ENCODE results near the gene NR2F1-AS1. TPM values are rescaled to one million over a fixed set of nuclear protein-coding genes. Genes with fewer than 3 reads are reported as not detected.

Gene NR2F1-AS1
- total RNA-seq, 1 donor from 2014 or later = 6.9 TPM

GRCh38 chr5:93403141-93403928, 177.7 kb downstream of the NR2F1-AS1 start:
- H3K79me2 ChIP-seq (ENCODE audit: insufficient read depth, low read length) = no peaks in the 10 kb centered on the region
- H3K27me3 ChIP-seq (ENCODE audit: insufficient read depth, low read length) = no peaks in the 10 kb centered on the region
- no peak for FAIRE-seq
- H3K4me3 ChIP-seq (ENCODE audit: insufficient read depth, low read depth, low read length) = no peak overlapping the region
- TF ChIP-seq CTCF (IDR thresholded peaks at IDR 0.05; ENCODE audit: insufficient read depth, low read depth, low read length) = no peak
- TF ChIP-seq EZH2 (IDR thresholded peaks at IDR 0.05; ENCODE audit: insufficient read depth, low read length) = no peak
- no peaks in the 10 kb centered on the region for H3K36me3 ChIP-seq (ENCODE audit: insufficient read depth, low read length)
- Mint-ChIP-seq H3K27me3 (ENCODE audit: low read depth, unreplicated experiment) (peaks cover 3% of the 10 kb centered on the region), H3K27ac (ENCODE audit: unreplicated experiment) (no peak overlapping the region), H3K36me3 (ENCODE audit: low read depth, unreplicated experiment) (no peaks in the 10 kb centered on the region), H3K9me3 (ENCODE audit: unreplicated experiment) (no peaks in the 10 kb centered on the region), H3K4me1 (ENCODE audit: low read depth, unreplicated experiment) (peaks cover 3% of the 10 kb centered on the region), H3K4me3 (ENCODE audit: unreplicated experiment) (no peak overlapping the region)
- H3K9me3 ChIP-seq (ENCODE audit: insufficient read depth, low read depth, low read length) = no peaks in the 10 kb centered on the region
- H3K27ac ChIP-seq (ENCODE audit: low read depth, low read length) = no peak overlapping the region
- no peak for DNase-seq (ENCODE audit: low read depth)
- no peaks in the 10 kb centered on the region for H3K4me1 ChIP-seq (ENCODE audit: insufficient read depth, low read length)
- H4K20me1 ChIP-seq (ENCODE audit: insufficient read depth, low read length) = no peaks in the 10 kb centered on the region
- H3K4me2 ChIP-seq (ENCODE audit: low read length) = no peak overlapping the region
- H3K9ac ChIP-seq (ENCODE audit: low read length) = no peak overlapping the region
- H2AFZ ChIP-seq (ENCODE audit: low read depth, low read length) = no peak overlapping the region

- Histone ChIP-seq H3K79me2 (ENCODE audit: insufficient read depth, low read length) (no peaks in the 10 kb centered on the region), H3K4me3 (ENCODE audit: insufficient read depth, low read depth, low read length) (no peak overlapping the region), H4K20me1 (ENCODE audit: insufficient read depth, low read length) (no peaks in the 10 kb centered on the region), H3K9me3 (ENCODE audit: insufficient read depth, low read depth, low read length) (no peaks in the 10 kb centered on the region), H2AFZ (ENCODE audit: low read depth, low read length) (no peak overlapping the region), H3K36me3 (ENCODE audit: insufficient read depth, low read length) (no peaks in the 10 kb centered on the region), H3K9ac (ENCODE audit: low read length) (no peak overlapping the region), H3K4me2 (ENCODE audit: low read length) (no peak overlapping the region), H3K4me1 (ENCODE audit: insufficient read depth, low read length) (no peaks in the 10 kb centered on the region), H3K27me3 (ENCODE audit: insufficient read depth, low read length) (no peaks in the 10 kb centered on the region), H3K27ac (ENCODE audit: low read depth, low read length) (no peak overlapping the region)
- no peak overlapping the region for H3K4me3 Mint-ChIP-seq (ENCODE audit: unreplicated experiment)
- no peaks in the 10 kb centered on the region for H3K36me3 Mint-ChIP-seq (ENCODE audit: low read depth, unreplicated experiment)
- FAIRE-seq (no peak), DNase-seq (ENCODE audit: low read depth) (no peak)
- no peaks in the 10 kb centered on the region for H3K4me1 Mint-ChIP-seq (ENCODE audit: low read depth, unreplicated experiment)
- no peaks in the 10 kb centered on the region for H3K9me3 Mint-ChIP-seq (ENCODE audit: unreplicated experiment)
- no peak overlapping the region for H3K27ac Mint-ChIP-seq (ENCODE audit: unreplicated experiment)
- TF ChIP-seq EZH2 (IDR thresholded peaks at IDR 0.05; ENCODE audit: insufficient read depth, low read length) = no peak
- no peak for TF ChIP-seq CTCF (IDR thresholded peaks at IDR 0.05; ENCODE audit: insufficient read depth, low read depth, low read length)
- peaks cover 3% of the 10 kb centered on the region for H3K27me3 Mint-ChIP-seq (ENCODE audit: low read depth, unreplicated experiment)
These were observed 178.6 kb downstream of the NR2F1-AS1 start for GRCh38 chr5:93402451-93402850.

GRCh38 chr5:93401634-93402213, 179.3 kb downstream of the NR2F1-AS1 start:
- H3K36me3 Mint-ChIP-seq (ENCODE audit: low read depth, unreplicated experiment) = no peaks in the 10 kb centered on the region
- Histone ChIP-seq H4K20me1 (ENCODE audit: insufficient read depth, low read length) (no peaks in the 10 kb centered on the region), H3K4me3 (ENCODE audit: insufficient read depth, low read depth, low read length) (no peak overlapping the region), H3K4me1 (ENCODE audit: insufficient read depth, low read length) (no peaks in the 10 kb centered on the region), H3K27me3 (ENCODE audit: insufficient read depth, low read length) (no peaks in the 10 kb centered on the region), H3K9ac (ENCODE audit: low read length) (no peak overlapping the region), H3K4me2 (ENCODE audit: low read length) (no peak overlapping the region), H3K9me3 (ENCODE audit: insufficient read depth, low read depth, low read length) (no peaks in the 10 kb centered on the region), H2AFZ (ENCODE audit: low read depth, low read length) (no peak overlapping the region), H3K27ac (ENCODE audit: low read depth, low read length) (no peak overlapping the region), H3K79me2 (ENCODE audit: insufficient read depth, low read length) (no peaks in the 10 kb centered on the region), H3K36me3 (ENCODE audit: insufficient read depth, low read length) (no peaks in the 10 kb centered on the region)
- TF ChIP-seq EZH2 (IDR thresholded peaks at IDR 0.05; ENCODE audit: insufficient read depth, low read length) (no peak), CTCF (IDR thresholded peaks at IDR 0.05; ENCODE audit: insufficient read depth, low read depth, low read length) (no peak)
- H3K4me1 Mint-ChIP-seq (ENCODE audit: low read depth, unreplicated experiment) = no peaks in the 10 kb centered on the region
- FAIRE-seq (no peak), DNase-seq (ENCODE audit: low read depth) (no peak)
- no peak overlapping the region for H3K4me3 Mint-ChIP-seq (ENCODE audit: unreplicated experiment)
- H3K27me3 Mint-ChIP-seq (ENCODE audit: low read depth, unreplicated experiment) = peaks cover 3% of the 10 kb centered on the region
- no peaks in the 10 kb centered on the region for H3K9me3 Mint-ChIP-seq (ENCODE audit: unreplicated experiment)
- no peak overlapping the region for H3K27ac Mint-ChIP-seq (ENCODE audit: unreplicated experiment)
